Esophagus (tissue), 2 donors: ENCODE results near the gene C11orf91. TPM values are rescaled to one million over a fixed set of nuclear protein-coding genes. Genes with fewer than 3 reads are reported as not detected.
A peak's percentile ranks its signal among the peaks of the same experiment; 100 is the strongest.

ENCODE experiments used
- H3K27ac ChIP-seq, 2 donors: one replicate each; pipeline ENCODE4 v1.5.1; 2013; ENCODE audit warnings: low read depth in 2 of 2, mild to moderate bottlenecking in 2 of 2, inconsistent platforms in 1 of 2, low read length in 1 of 2, moderate library complexity in 1 of 2
- H3K27me3 ChIP-seq, 2 donors: one replicate each; pipeline ENCODE4 v1.6.1; 2013; ENCODE audit warnings: low read length in 2 of 2, control low read depth in 1 of 2, mild to moderate bottlenecking in 1 of 2; ENCODE audit not compliant: insufficient read depth in 2 of 2, control insufficient read depth in 1 of 2
- H3K36me3 ChIP-seq, 2 donors: one replicate each; pipeline ENCODE4 v1.6.1; 2013; ENCODE audit warnings: low read length in 1 of 2; ENCODE audit not compliant: control insufficient read depth in 2 of 2, insufficient read depth in 2 of 2
- H3K4me1 ChIP-seq, 2 donors: one replicate each; pipeline ENCODE4 v1.6.1; 2013; ENCODE audit warnings: low read length in 1 of 2; ENCODE audit not compliant: control insufficient read depth in 2 of 2, insufficient read depth in 2 of 2
- H3K4me3 ChIP-seq, 2 donors: one replicate each; pipeline ENCODE4 v1.5.1; 2013; ENCODE audit warnings: low read length in 2 of 2, mild to moderate bottlenecking in 2 of 2, low read depth in 1 of 2, moderate library complexity in 1 of 2
- H3K9me3 ChIP-seq, 2 donors: one replicate each; pipeline ENCODE4 v1.6.1; 2013; ENCODE audit warnings: mild to moderate bottlenecking in 2 of 2, low read depth in 1 of 2, low read length in 1 of 2, moderate library complexity in 1 of 2; ENCODE audit not compliant: control insufficient read depth in 2 of 2, insufficient read depth in 1 of 2
- WGBS, 2 donors: extraction: QIAGEN DNeasy Blood & Tissue Kit; methylation state at CpG; one replicate each; pipeline ENCODE4 v1.1.7; 2013; 5-methylcytosine and 5-hydroxymethylcytosine counted together
- polyA plus RNA-seq, 2 donors: library from polyadenylated mRNA; stranded (reverse); fragments of 200-250 nt; gene quantifications; one replicate each; pipeline ENCODE4 v1.2.3, GENCODE V29; 2013
- donor health status: healthy with polysubstance abuse.
- donor health status: Bipolar disorder and iron deficiency.

Gene C11orf91
- polyA plus RNA-seq, 2 donors: 0.21 to 0.51 TPM

GRCh38 chr11:33722590-33723234, 22.1 kb upstream of the C11orf91 start:
- H3K27ac ChIP-seq: peak overlapping the region; percentile 18 to 74
- no peaks in the 10 kb centered on the region for H3K27me3 ChIP-seq
- WGBS, 2 donors: 66 to 73% methylated on average over 2 of the region's 2 CpGs
- peaks cover 7 to 15% of the 10 kb centered on the region in 2 donors for H3K36me3 ChIP-seq
- H3K4me3 ChIP-seq: no peak overlapping the region
- H3K4me1 ChIP-seq: peaks cover 8 to 27% of the 10 kb centered on the region in 2 donors
- no peaks in the 10 kb centered on the region for H3K9me3 ChIP-seq

- peak overlapping the region; percentile 18 to 74 for H3K27ac ChIP-seq
- H3K4me3 ChIP-seq: no peak overlapping the region
- H3K9me3 ChIP-seq: no peaks in the 10 kb centered on the region
- peaks cover 8 to 27% of the 10 kb centered on the region in 2 donors for H3K4me1 ChIP-seq
- H3K36me3 ChIP-seq: peaks cover 7 to 18% of the 10 kb centered on the region in 2 donors
- H3K27me3 ChIP-seq: no peaks in the 10 kb centered on the region
- WGBS, 2 donors: 83% methylated on average over 5 of the region's 5 CpGs
Measured at GRCh38 chr11:33721984-33722383, 21.4 kb upstream of the C11orf91 start.

- no peak overlapping the region for H3K4me3 ChIP-seq
- 11 to 23% methylated on average over 1 of the region's 1 CpG for WGBS, 2 donors
- peaks cover 9 to 23% of the 10 kb centered on the region in 2 donors for H3K36me3 ChIP-seq
- H3K4me1 ChIP-seq: peaks cover 8 to 31% of the 10 kb centered on the region in 2 donors
- H3K27me3 ChIP-seq: no peaks in the 10 kb centered on the region
- no peaks in the 10 kb centered on the region for H3K9me3 ChIP-seq
- H3K27ac ChIP-seq: peak overlapping the region in 1 of 2 donors; percentile 35
Measured at GRCh38 chr11:33721426-33721825, 20.8 kb upstream of the C11orf91 start.

- Histone ChIP-seq H3K4me1 (peaks cover 8 to 29% of the 10 kb centered on the region in 2 donors), H3K27me3 (no peaks in the 10 kb centered on the region), H3K27ac (no peak overlapping the region), H3K4me3 (no peak overlapping the region), H3K9me3 (no peaks in the 10 kb centered on the region), H3K36me3 (peaks cover 11 to 25% of the 10 kb centered on the region in 2 donors)
- 55 to 76% methylated on average over 5 of the region's 5 CpGs for WGBS, 2 donors
Measured at GRCh38 chr11:33719587-33719986, 19.0 kb upstream of the C11orf91 start.

GRCh38 chr11:33718440-33718839, 17.8 kb upstream of the C11orf91 start:
- Histone ChIP-seq H3K36me3 (peaks cover 15 to 29% of the 10 kb centered on the region in 2 donors), H3K4me3 (no peak overlapping the region), H3K27ac (no peak overlapping the region), H3K27me3 (no peaks in the 10 kb centered on the region), H3K4me1 (peaks cover 3 to 19% of the 10 kb centered on the region in 2 donors), H3K9me3 (no peaks in the 10 kb centered on the region)
- WGBS, 2 donors: 76 to 84% methylated on average over 2 of the region's 2 CpGs

- no peaks in the 10 kb centered on the region for H3K27me3 ChIP-seq
- no peaks in the 10 kb centered on the region for H3K9me3 ChIP-seq
- 45 to 50% methylated on average over 2 of the region's 2 CpGs for WGBS, 2 donors
- H3K36me3 ChIP-seq: peaks cover 12 to 19% of the 10 kb centered on the region in 2 donors
- H3K4me3 ChIP-seq: no peak overlapping the region
- H3K4me1 ChIP-seq: peaks cover 0 to 4% of the 10 kb centered on the region in 2 donors
- H3K27ac ChIP-seq: no peak overlapping the region
Measured at GRCh38 chr11:33716243-33716642, 15.6 kb upstream of the C11orf91 start.

- H3K36me3 ChIP-seq: peaks cover 15 to 26% of the 10 kb centered on the region in 2 donors
- 72 to 83% methylated on average over 4 of the region's 4 CpGs for WGBS, 2 donors
Measured at GRCh38 chr11:33713856-33714398, 13.3 kb upstream of the C11orf91 start.

GRCh38 chr11:33713151-33713855, 12.7 kb upstream of the C11orf91 start:
- WGBS, 2 donors: 64 to 76% methylated on average over 5 of the region's 5 CpGs
- H3K4me1 ChIP-seq: peaks cover 0 to 4% of the 10 kb centered on the region in 2 donors
- H3K36me3 ChIP-seq: peaks cover 15 to 24% of the 10 kb centered on the region in 2 donors
- no peaks in the 10 kb centered on the region for H3K27me3 ChIP-seq
- H3K4me3 ChIP-seq: no peak overlapping the region
- H3K27ac ChIP-seq: no peak overlapping the region
- no peaks in the 10 kb centered on the region for H3K9me3 ChIP-seq

More at GRCh38 chr11:33713856-33714398, 13.3 kb upstream of the C11orf91 start:
- H3K9me3 ChIP-seq: no peaks in the 10 kb centered on the region
- H3K4me3 ChIP-seq: no peak overlapping the region
- H3K27ac ChIP-seq: no peak overlapping the region
- H3K27me3 ChIP-seq: no peaks in the 10 kb centered on the region
- H3K4me1 ChIP-seq: peaks cover 0 to 4% of the 10 kb centered on the region in 2 donors

- Histone ChIP-seq H3K9me3 (no peaks in the 10 kb centered on the region), H3K4me3 (no peak overlapping the region), H3K27ac (no peak overlapping the region), H3K36me3 (peaks cover 15 to 24% of the 10 kb centered on the region in 2 donors), H3K27me3 (no peaks in the 10 kb centered on the region), H3K4me1 (peaks cover 0 to 6% of the 10 kb centered on the region in 2 donors)
- 81 to 86% methylated on average over 3 of the region's 3 CpGs for WGBS, 2 donors
Measured at GRCh38 chr11:33712436-33712835, 11.8 kb upstream of the C11orf91 start.
